GM12864 (cell line): ENCODE results near the gene POLR1G.

Source experiments
- DNase-seq: peaks from one replicate; pipeline ENCODE4 v3.0.0-alpha.2; 2011; ENCODE audit warnings: low read depth
- H3K4me3 ChIP-seq: 2 replicates; pipeline ENCODE4 v1.5.1; 2011; ENCODE audit warnings: mild to moderate bottlenecking, low read depth, low read length, control low read depth
- CTCF ChIP-seq: IDR thresholded peaks from 2 replicates; pipeline ENCODE4 v1.5.1; 2011; ENCODE audit warnings: low read depth, mild to moderate bottlenecking, moderate library complexity, low read length, control low read depth, inconsistent platforms; ENCODE audit errors: missing control alignments

Gene POLR1G

GRCh38 chr19:45380107-45380506 lies 26.3 kb upstream of the POLR1G start:
- no peak for TF ChIP-seq CTCF
- no peak overlapping the region for H3K4me3 ChIP-seq
- no peak for DNase-seq

- no peak for TF ChIP-seq CTCF
- H3K4me3 ChIP-seq = no peak overlapping the region
- DNase-seq = no peak
Observed at GRCh38 chr19:45382426-45382825, 24.0 kb upstream of the POLR1G start.

- no peak for DNase-seq
- TF ChIP-seq CTCF = no peak
Observed at GRCh38 chr19:45385392-45386221, 20.8 kb upstream of the POLR1G start.

GRCh38 chr19:45391346-45391745 lies 15.1 kb upstream of the POLR1G start:
- DNase-seq = no peak
- no peak for TF ChIP-seq CTCF

More at GRCh38 chr19:45385392-45386221, 20.8 kb upstream of the POLR1G start:
- H3K4me3 ChIP-seq = no peak overlapping the region

GRCh38 chr19:45391871-45392665 lies 14.4 kb upstream of the POLR1G start:
- H3K4me3 ChIP-seq = no peak overlapping the region
- no peak for TF ChIP-seq CTCF
- no peak for DNase-seq

More at GRCh38 chr19:45391346-45391745, 15.1 kb upstream of the POLR1G start:
- no peak overlapping the region for H3K4me3 ChIP-seq

- TF ChIP-seq CTCF = no peak
- H3K4me3 ChIP-seq = no peak overlapping the region
- DNase-seq = no peak
Observed at GRCh38 chr19:45395821-45396617, 10.4 kb upstream of the POLR1G start.
